Sigmoid colon (tissue), 7 donors: ENCODE data around the gene BLOC1S3. TPM values are rescaled to one million over a fixed set of nuclear protein-coding genes. Genes with fewer than 3 reads are reported as not detected.

Experiments
- DNase-seq: peaks from one replicate; pipeline ENCODE4 v3.0.0-alpha.2; 2019
- H3K27ac ChIP-seq, 4 donors: fragments of 200-600 bp; sonication (generic); one replicate each; pipeline ENCODE4 v1.5.1; 2016 to 2019; ENCODE audit warnings: mild to moderate bottlenecking in 1 of 4
- H3K27me3 ChIP-seq, 3 donors: fragments of 200-600 bp; sonication (generic); one replicate each; pipeline ENCODE4 v1.5.1; 2019; ENCODE audit warnings: mild to moderate bottlenecking in 1 of 3
- H3K36me3 ChIP-seq, 4 donors: fragments of 200-600 bp; sonication (generic); one replicate each; pipeline ENCODE4 v1.5.1; 2016 to 2019
- H3K4me1 ChIP-seq, 4 donors: fragments of 200-600 bp; sonication (generic); one replicate each; pipeline ENCODE4 v1.5.1; 2017 to 2019
- H3K4me3 ChIP-seq, 4 donors: fragments of 200-600 bp; sonication (generic); one replicate each; pipeline ENCODE4 v1.5.1; 2017 to 2019; ENCODE audit warnings: mild to moderate bottlenecking in 2 of 4, moderate library complexity in 1 of 4
- H3K9me3 ChIP-seq, 4 donors: fragments of 200-600 bp in 3 of 4; sonication (generic) in 3 of 4; one replicate each; pipeline versions ENCODE4 v1.5.1 to v1.6.1; 2013 to 2019
- EP300 ChIP-seq, 4 donors: sonication (generic); formaldehyde crosslinking; IDR thresholded peaks; one replicate each; pipeline ENCODE4 v1.6.1; 2017; ENCODE audit warnings: antibody characterized with exemption in 4 of 4
- POLR2A ChIP-seq, 2 donors: fragments of 450-650 bp; IDR thresholded peaks; one replicate each; pipeline ENCODE4 v1.6.1; 2016; ENCODE audit warnings: antibody characterized with exemption in 2 of 2, mild to moderate bottlenecking in 2 of 2, moderate library complexity in 2 of 2
- POLR2AphosphoS5 ChIP-seq, 4 donors: sonication (generic); formaldehyde crosslinking; IDR thresholded peaks; one replicate each; pipeline ENCODE4 v1.6.1; 2017; ENCODE audit warnings: antibody characterized with exemption in 4 of 4
- WGBS, 2 donors: extraction: QIAGEN DNeasy Blood & Tissue Kit; methylation state at CpG; one replicate each; pipeline ENCODE4 v1.1.7; 2013; 5-methylcytosine and 5-hydroxymethylcytosine counted together
- intact Hi-C: fragments of 100-400 bp; cut with DNase I; formaldehyde crosslinking; loops from one replicate; pipeline ENCODE4 v1.15.1; 2023
- polyA plus RNA-seq, 3 donors: library from polyadenylated mRNA; stranded (reverse); fragments of 200-250 nt; gene quantifications; one replicate each; pipeline ENCODE4 v1.2.3, GENCODE V29; 2013
- total RNA-seq, 4 donors: library from RNA; depleted of rRNA; stranded (reverse); fragments of >200 nt; gene quantifications; one replicate each; pipeline ENCODE4 v1.1.0, GENCODE V29; 2016
- TF ChIP-seq, protein P1 (sequence below), 4 experiments: fragments of 450-650 bp in 3 of 4; fragments of 200-600 bp in 1 of 4; IDR thresholded peaks; one replicate each; pipeline ENCODE4 v1.5.1; 2016 to 2019; ENCODE audit warnings: antibody characterized with exemption in 4 of 4, mild to moderate bottlenecking in 3 of 4, moderate library complexity in 2 of 4
- donor health status: healthy with polysubstance abuse.
- donor health status: Bipolar disorder and iron deficiency.
- donor health status: healthy.

BLOC1S3 gene
- total and polyA plus RNA-seq, 7 donors: 2.8 to 10.9 (median 6.8) TPM

DNA sequence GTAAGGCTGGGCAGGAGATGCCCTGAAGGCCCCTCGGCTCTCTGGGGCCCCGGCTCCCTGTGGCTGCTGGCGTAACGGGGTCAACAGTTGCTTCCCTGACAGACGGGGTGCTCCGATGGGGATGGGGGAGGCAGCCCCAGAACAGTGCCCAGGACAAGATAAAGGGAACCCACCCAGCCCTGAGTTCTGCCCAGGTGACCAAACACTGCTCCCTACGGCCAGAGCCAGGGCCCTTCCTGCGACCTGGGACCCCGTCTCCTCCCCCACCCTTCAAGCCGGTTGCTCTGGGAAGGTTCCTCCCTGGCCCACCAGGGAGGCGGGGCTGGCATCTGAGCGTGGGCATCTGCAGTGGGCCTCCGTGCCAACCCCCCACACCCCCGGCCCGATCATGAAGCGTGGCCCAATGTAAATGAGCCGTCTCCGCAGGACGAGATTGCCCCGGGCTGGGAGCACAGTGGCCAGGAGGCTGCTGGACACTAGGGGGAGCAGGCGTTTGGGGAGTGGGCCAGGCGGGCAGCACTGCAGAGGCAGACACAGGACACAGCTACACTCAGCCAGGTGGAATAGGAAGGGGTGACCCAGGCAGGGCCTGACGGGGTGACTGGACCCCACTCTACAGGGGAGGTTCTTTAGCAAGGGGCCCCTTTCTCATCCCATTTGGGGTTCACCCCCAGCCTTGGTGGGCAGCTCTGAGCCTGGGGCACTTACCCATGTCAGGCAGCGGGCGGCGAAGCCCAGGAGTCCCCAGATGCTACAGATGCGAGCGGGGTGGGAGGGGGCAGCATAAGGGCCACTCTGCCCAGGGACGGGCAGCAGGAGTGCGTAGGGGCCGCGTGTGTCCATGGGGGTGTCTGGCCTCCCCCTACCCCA, 16.6 kb upstream of the BLOC1S3 start:
- DNase-seq: no peak
- no peak overlapping the region for H3K27ac ChIP-seq
- peaks cover 12 to 59% (median 41%) of the 10 kb centered on the region in 3 donors for H3K27me3 ChIP-seq

DNA sequence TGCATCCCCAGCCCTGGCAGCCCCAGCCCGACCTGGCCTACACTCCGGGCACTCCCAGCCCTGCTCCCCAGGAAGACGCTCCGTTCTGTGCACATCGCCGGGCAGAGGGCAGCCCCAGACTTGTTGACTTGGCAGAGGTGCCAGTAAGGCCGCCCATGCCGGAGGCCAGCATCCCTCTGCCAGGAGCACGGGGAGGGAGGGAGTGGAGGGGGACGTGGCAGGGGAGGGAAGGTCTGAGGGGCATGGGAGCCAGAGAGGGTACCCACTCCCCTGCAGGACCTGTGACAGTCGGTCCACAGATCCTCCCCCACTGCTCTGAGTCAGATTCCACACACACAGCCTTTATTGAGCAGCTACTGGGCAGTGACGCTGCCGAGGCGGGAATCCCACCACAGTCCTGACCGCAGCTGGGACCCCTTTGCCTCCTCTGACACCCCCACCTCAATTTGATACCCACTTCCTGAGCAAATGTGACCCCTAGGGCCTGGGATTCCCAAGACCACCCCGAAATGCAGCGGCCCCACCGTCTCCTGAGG, 15.9 kb upstream of the BLOC1S3 start:
- WGBS, 2 donors: 74 to 88% methylated on average over 18 of the region's 18 CpGs
- H3K27me3 ChIP-seq: peaks cover 12 to 54% (median 41%) of the 10 kb centered on the region in 3 donors

More for the DNA sequence above, 16.6 kb upstream of the BLOC1S3 start:
- WGBS, 2 donors: 43 to 52% methylated on average over 32 of the region's 32 CpGs
- Histone ChIP-seq H3K4me1 (peaks cover 0 to 7% (median 2%) of the 10 kb centered on the region in 4 donors), H3K36me3 (no peaks in the 10 kb centered on the region), H3K9me3 (no peaks in the 10 kb centered on the region), H3K4me3 (no peak overlapping the region)
- TF ChIP-seq POLR2A (IDR thresholded peaks at IDR 0.05): no peak
- TF ChIP-seq, protein P1, sequence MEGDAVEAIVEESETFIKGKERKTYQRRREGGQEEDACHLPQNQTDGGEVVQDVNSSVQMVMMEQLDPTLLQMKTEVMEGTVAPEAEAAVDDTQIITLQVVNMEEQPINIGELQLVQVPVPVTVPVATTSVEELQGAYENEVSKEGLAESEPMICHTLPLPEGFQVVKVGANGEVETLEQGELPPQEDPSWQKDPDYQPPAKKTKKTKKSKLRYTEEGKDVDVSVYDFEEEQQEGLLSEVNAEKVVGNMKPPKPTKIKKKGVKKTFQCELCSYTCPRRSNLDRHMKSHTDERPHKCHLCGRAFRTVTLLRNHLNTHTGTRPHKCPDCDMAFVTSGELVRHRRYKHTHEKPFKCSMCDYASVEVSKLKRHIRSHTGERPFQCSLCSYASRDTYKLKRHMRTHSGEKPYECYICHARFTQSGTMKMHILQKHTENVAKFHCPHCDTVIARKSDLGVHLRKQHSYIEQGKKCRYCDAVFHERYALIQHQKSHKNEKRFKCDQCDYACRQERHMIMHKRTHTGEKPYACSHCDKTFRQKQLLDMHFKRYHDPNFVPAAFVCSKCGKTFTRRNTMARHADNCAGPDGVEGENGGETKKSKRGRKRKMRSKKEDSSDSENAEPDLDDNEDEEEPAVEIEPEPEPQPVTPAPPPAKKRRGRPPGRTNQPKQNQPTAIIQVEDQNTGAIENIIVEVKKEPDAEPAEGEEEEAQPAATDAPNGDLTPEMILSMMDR (IDR thresholded peaks at IDR 0.05): peak in 2 of 4 experiments; percentile 27 to 31
- no peak for TF ChIP-seq POLR2AphosphoS5 (IDR thresholded peaks at IDR 0.05)
- no peak for TF ChIP-seq EP300 (IDR thresholded peaks at IDR 0.05)
- intact Hi-C loops: no loop called here

DNA sequence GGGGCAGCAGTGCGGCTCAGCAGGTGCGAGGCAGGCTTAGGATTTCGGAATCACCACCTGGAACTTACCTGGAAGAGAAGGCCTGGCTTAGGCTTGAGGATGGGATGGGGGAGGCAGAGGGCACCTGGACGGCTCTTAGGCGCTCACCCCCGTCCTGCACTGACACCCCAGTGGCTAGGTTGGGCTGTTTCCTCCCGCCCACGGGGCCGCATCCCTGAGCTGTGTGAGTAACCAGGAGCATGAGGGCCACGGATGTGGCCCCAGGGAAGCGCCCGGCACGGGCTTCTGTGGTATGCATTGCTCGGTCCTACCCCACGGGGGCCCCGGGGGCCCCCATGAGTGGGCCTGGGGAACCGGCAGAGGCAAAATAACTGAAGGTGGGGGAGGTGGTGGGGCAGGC, 15.4 kb upstream of the BLOC1S3 start:
- H3K27me3 ChIP-seq: peaks cover 12 to 49% (median 38%) of the 10 kb centered on the region in 3 donors
- H3K4me3 ChIP-seq: no peak overlapping the region
- no peaks in the 10 kb centered on the region for H3K36me3 ChIP-seq
- no peaks in the 10 kb centered on the region for H3K9me3 ChIP-seq
- 90% methylated on average over 17 of the region's 17 CpGs for WGBS, 2 donors
- intact Hi-C loops: no loop called here
- H3K27ac ChIP-seq: no peak overlapping the region
- peaks cover 0 to 7% (median 2%) of the 10 kb centered on the region in 4 donors for H3K4me1 ChIP-seq
- no peak for DNase-seq
- TF ChIP-seq POLR2AphosphoS5 (IDR thresholded peaks at IDR 0.05) (no peak), POLR2A (IDR thresholded peaks at IDR 0.05) (no peak), EP300 (IDR thresholded peaks at IDR 0.05) (no peak)
- TF ChIP-seq, protein P1 (IDR thresholded peaks at IDR 0.05): no peak

More for the DNA sequence above, 15.9 kb upstream of the BLOC1S3 start:
- peaks cover 0 to 7% (median 2%) of the 10 kb centered on the region in 4 donors for H3K4me1 ChIP-seq
- no peaks in the 10 kb centered on the region for H3K9me3 ChIP-seq
- H3K27ac ChIP-seq: no peak overlapping the region
- no peak overlapping the region for H3K4me3 ChIP-seq
- no peak for TF ChIP-seq POLR2AphosphoS5 (IDR thresholded peaks at IDR 0.05)
- TF ChIP-seq, protein P1 (IDR thresholded peaks at IDR 0.05): no peak
- no peak for DNase-seq
- H3K36me3 ChIP-seq: no peaks in the 10 kb centered on the region
- intact Hi-C loops: no loop called here

DNA sequence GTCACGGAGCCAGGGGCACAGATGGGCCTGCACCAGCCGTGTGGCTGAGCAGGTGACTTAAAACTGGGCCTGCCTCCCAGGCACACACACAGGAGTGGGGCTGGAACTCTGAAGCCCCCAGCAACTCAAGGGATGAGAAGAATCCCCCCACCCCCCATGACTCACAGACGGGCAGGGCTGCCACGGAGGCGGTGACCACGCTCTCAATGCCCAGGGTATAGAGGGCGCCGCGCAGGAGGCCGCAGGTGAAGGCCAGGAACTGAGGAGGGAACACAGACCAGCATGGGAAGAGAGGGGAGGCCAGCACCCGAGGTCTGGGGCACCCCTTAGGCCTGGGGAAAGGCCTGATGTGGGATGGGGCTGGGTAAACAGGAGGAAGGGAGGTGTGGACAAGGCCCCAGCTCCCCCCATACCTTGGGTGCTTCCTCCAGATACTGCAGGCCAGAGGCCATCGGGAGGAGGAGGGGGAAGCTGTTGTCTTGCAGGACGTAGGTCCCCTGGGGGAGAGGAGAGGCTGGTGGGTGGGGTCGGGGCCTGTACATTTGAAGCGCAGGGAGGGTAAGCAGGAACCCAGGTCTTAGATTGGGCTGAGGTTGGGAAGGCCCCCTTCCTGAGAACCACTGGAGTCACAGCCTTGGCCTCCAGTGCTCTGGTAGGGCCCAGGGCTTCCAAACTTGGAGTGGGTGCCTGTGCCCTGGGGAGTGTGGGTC, 14.7 kb upstream of the BLOC1S3 start:
- no peak overlapping the region for H3K27ac ChIP-seq
- H3K27me3 ChIP-seq: peaks cover 7 to 42% (median 31%) of the 10 kb centered on the region in 3 donors
- H3K9me3 ChIP-seq: no peaks in the 10 kb centered on the region
- no peak overlapping the region for H3K4me3 ChIP-seq
- H3K4me1 ChIP-seq: peaks cover 0 to 7% (median 2%) of the 10 kb centered on the region in 4 donors
- H3K36me3 ChIP-seq: no peaks in the 10 kb centered on the region
- WGBS, 2 donors: 79 to 80% methylated on average over 15 of the region's 15 CpGs
- intact Hi-C loops: no loop called here
- TF ChIP-seq POLR2AphosphoS5 (IDR thresholded peaks at IDR 0.05): no peak
- no peak for TF ChIP-seq EP300 (IDR thresholded peaks at IDR 0.05)
- no peak for TF ChIP-seq POLR2A (IDR thresholded peaks at IDR 0.05)
- TF ChIP-seq, protein P1 (IDR thresholded peaks at IDR 0.05): no peak
- no peak for DNase-seq
